GM12878 (cell line): Measurements from ENCODE around the gene COPZ2. TPM values are rescaled to one million over a fixed set of nuclear protein-coding genes. Genes with fewer than 3 reads are reported as not detected.

Experiments
- ATAC-seq: fragments of 200-7000 bp; cut with Tn5 transposase; 3 replicates; pipeline ENCODE4 v1.9.1; 2020; ENCODE audit warnings: mild to moderate bottlenecking, moderate library complexity
- BruUV-seq: library from RNA; stranded (reverse); fragments of 400-500 nt; replicated peaks from 2 replicates; lab custom pipeline; 2021; lab: Mats Ljungman, UMichigan
- CTCF ChIA-PET: fragments of 300-600 bp; sonication (Branson Sonifier 250); formaldehyde crosslinking; extraction: SDS; loops from one replicate; lab custom pipeline; 2021; ENCODE audit warnings: inconsistent platforms; lab: Yijun Ruan, JAX
- POLR2A ChIA-PET: fragments of 350-600 bp; formaldehyde crosslinking; extraction: SDS; loops from one replicate; lab custom pipeline; 2021; ENCODE audit warnings: inconsistent platforms; lab: Charles Lee
- RAD21 ChIA-PET: fragments of 300-600 bp; sonication (Branson Sonifier 250); formaldehyde crosslinking; loops from one replicate; lab custom pipeline; 2023; ENCODE audit warnings: antibody characterized with exemption; ENCODE audit not compliant: unreplicated experiment; lab: Charles Lee
- SMC1A ChIA-PET: fragments of 300-600 bp; sonication (Branson Sonifier 250); formaldehyde crosslinking; loops from one replicate; lab custom pipeline; 2023; ENCODE audit not compliant: unreplicated experiment, uncharacterized antibody; lab: Charles Lee
- DNase-seq: peaks from one replicate; pipeline ENCODE4 v3.0.0-alpha.2; 2011; ENCODE audit warnings: low read depth, low spot score
- FAIRE-seq: peaks from 3 replicates; lab custom pipeline; 2011; peaks lifted over from hg19 to GRCh38; lab: Jason Lieb, UNC
- H2AFZ ChIP-seq: 2 replicates; pipeline ENCODE4 v1.6.0; 2011; ENCODE audit warnings: low read depth, low read length, control low read depth; ENCODE audit not compliant: control insufficient read depth
- H3K27ac ChIP-seq: 2 replicates; pipeline ENCODE4 v1.5.1; 2011; ENCODE audit warnings: control low read depth; ENCODE audit not compliant: control insufficient read depth, insufficient read depth
- H3K27me3 ChIP-seq, 2 experiments: replicated peaks in 1 of 2; 2 replicates each; pipeline versions ENCODE4 v1.6.0 to v1.6.1; 2011; ENCODE audit warnings: low read length in 1 of 2; ENCODE audit not compliant: control insufficient read depth in 2 of 2, insufficient read depth in 2 of 2
- H3K36me3 ChIP-seq, 2 experiments: 2 replicates each; pipeline ENCODE4 v1.5.1; 2011; ENCODE audit warnings: low read length in 1 of 2; ENCODE audit not compliant: control insufficient read depth in 2 of 2, insufficient read depth in 2 of 2
- H3K4me1 ChIP-seq: 2 replicates; pipeline ENCODE4 v1.6.1; 2011; ENCODE audit warnings: mild to moderate bottlenecking, low read length, moderate library complexity, mixed read lengths; ENCODE audit not compliant: control insufficient read depth, insufficient read depth
- H3K4me2 ChIP-seq: 2 replicates; pipeline ENCODE4 v1.6.0; 2011; ENCODE audit warnings: control low read depth; ENCODE audit not compliant: control insufficient read depth, insufficient read depth
- H3K4me3 ChIP-seq: fragments of 200-600 bp; sonication (generic); 2 replicates; pipeline ENCODE4 v1.5.1; 2016
- H3K79me2 ChIP-seq: 2 replicates; pipeline ENCODE4 v1.6.0; 2011; ENCODE audit warnings: low read length; ENCODE audit not compliant: control insufficient read depth, insufficient read depth
- H3K9ac ChIP-seq: 2 replicates; pipeline ENCODE4 v1.8.0; 2011; ENCODE audit warnings: low read length, control low read depth, mixed read lengths; ENCODE audit not compliant: control insufficient read depth, insufficient read depth
- H3K9me3 ChIP-seq: replicated peaks from 3 replicates; pipeline ENCODE4 v1.5.1; 2011; ENCODE audit warnings: mild to moderate bottlenecking, low read length; ENCODE audit not compliant: control insufficient read depth, insufficient read depth
- H4K20me1 ChIP-seq: 2 replicates; pipeline ENCODE4 v1.6.0; 2011; ENCODE audit not compliant: control insufficient read depth, insufficient read depth
- BACH1 ChIP-seq: fragments of 450-650 bp; IDR thresholded peaks from 2 replicates; pipeline ENCODE4 v1.6.1; 2017; ENCODE audit warnings: mild to moderate bottlenecking, borderline replicate concordance
- CBFB ChIP-seq: IDR thresholded peaks from 2 replicates; pipeline ENCODE4 v1.6.1; 2016; ENCODE audit warnings: antibody characterized with exemption, low read depth
- CUX1 ChIP-seq: IDR thresholded peaks from 2 replicates; pipeline ENCODE4 v1.6.1; 2012; ENCODE audit warnings: improper control_type of control experiment, low read depth, low read length; ENCODE audit not compliant: insufficient replicate concordance
- ETV6 ChIP-seq, 2 experiments: fragments of 450-650 bp in 1 of 2; IDR thresholded peaks in 1 of 2; conservative IDR thresholded peaks in 1 of 2; 2 replicates each; pipeline ENCODE4 v1.6.1; 2014; ENCODE audit warnings: antibody characterized with exemption in 1 of 2, borderline replicate concordance in 1 of 2, low read depth in 1 of 2, mild to moderate bottlenecking in 1 of 2, moderate library complexity in 1 of 2
- HSF1 ChIP-seq: fragments of 150-350 bp; IDR thresholded peaks from 2 replicates; pipeline ENCODE4 v1.6.1; 2014; ENCODE audit warnings: mild to moderate bottlenecking, low read depth, low read length
- IKZF1 ChIP-seq: fragments of 450-650 bp; conservative IDR thresholded peaks from 2 replicates; pipeline ENCODE4 v1.6.1; 2017; ENCODE audit warnings: antibody characterized with exemption, mild to moderate bottlenecking
- JUND ChIP-seq: IDR thresholded peaks from 2 replicates; pipeline ENCODE4 v1.6.1; 2012; ENCODE audit warnings: low read depth, mild to moderate bottlenecking, low read length, improper control_type of control experiment, moderate library complexity
- MYB ChIP-seq: fragments of 150-350 bp; IDR thresholded peaks from 2 replicates; pipeline ENCODE4 v1.6.1; 2014; ENCODE audit warnings: mild to moderate bottlenecking, low read depth, low read length, borderline replicate concordance
- NRF1 ChIP-seq: conservative IDR thresholded peaks from 2 replicates; pipeline ENCODE4 v1.6.1; 2011; ENCODE audit warnings: mild to moderate bottlenecking, low read depth, low read length, improper control_type of control experiment
- ZNF207 ChIP-seq: fragments of 450-650 bp; IDR thresholded peaks from 2 replicates; pipeline ENCODE4 v1.6.1; 2014; ENCODE audit warnings: antibody characterized with exemption, mild to moderate bottlenecking, borderline replicate concordance
- WGBS: methylation state at CpG from one replicate; pipeline ENCODE4 v1.1.6; 2016; ENCODE audit warnings: low lambda C conversion rate; ENCODE audit not compliant: insufficient replicate concordance, insufficient coverage; ENCODE audit errors: missing lambda C conversion rate; 5-methylcytosine and 5-hydroxymethylcytosine counted together
- in situ Hi-C: fragments of 300-500 bp; cut with MboI; formaldehyde crosslinking; loops from 9 replicates; pipeline ENCODE4 v1.14.3; 2018; ENCODE audit warnings: mixed read lengths
- intact Hi-C: fragments of 100-400 bp; cut with micrococcal nuclease; formaldehyde crosslinking; loops from one replicate; pipeline ENCODE4 v1.14.2; 2022; ENCODE audit not compliant: unreplicated experiment
- polyA plus RNA-seq, 11 experiments: library from polyadenylated mRNA; depleted of rRNA in 4 of 11; unstranded in 6 of 11; stranded (reverse) in 5 of 11; fragments of >200 nt; fragmentation: Nextera tagmentation in 4 of 11; fragmentation: Illumina TruSeq in 1 of 11; extraction: Ambion mirVana in 4 of 11; extraction: Trizol in 1 of 11; gene quantifications; 1 replicate in 1 of 11; 2 replicates in 10 of 11; pipeline versions ENCODE4 v1.2.1 to v1.2.3, GENCODE V29; 2011 to 2016; ENCODE audit warnings: inconsistent platforms in 2 of 11, missing spikeins in 2 of 11, low read depth in 1 of 11
- total RNA-seq, 4 experiments: library from RNA; depleted of rRNA in 3 of 4; stranded (reverse); fragments of >200 nt in 3 of 4; fragmentation: Illumina TruSeq in 1 of 4; extraction: Trizol in 1 of 4; gene quantifications; 2 replicates each; pipeline versions ENCODE4 v1.2.1 to v1.2.3, GENCODE V29; 2013 to 2021

Gene COPZ2
- total and polyA plus RNA-seq, 10 of the 15 experiments (the other 5 are each of a cell fraction or from before 2014, with no cell fraction given), result 0.20 to 4.3 (median 2.6) TPM

- POLR2A ChIA-PET, result interaction anchor here (1.0 to 1.6 kb wide), 4 partner anchors 9 to 36 kb away, joined by 4 to 7 read pairs (median 4); no protein-coding TSS in a partner anchor
These were observed 29.6 kb upstream of the COPZ2 start for GRCh38 chr17:48067245-48067644.

More at GRCh38 chr17:48067245-48067644, 29.6 kb upstream of the COPZ2 start:
- H3K9ac ChIP-seq, result no peak overlapping the region
- H3K9me3 ChIP-seq, result no peaks in the 10 kb centered on the region
- H3K4me1 ChIP-seq, result no peaks in the 10 kb centered on the region
- RAD21 ChIA-PET, result interaction anchor here (0.8 kb wide), 1 partner anchor 9 kb away, joined by 3 read pairs; no protein-coding TSS in a partner anchor
- peaks cover 3 to 28% of the 10 kb centered on the region in 2 experiments; a peak in 3 of 4 replicates for H3K36me3 ChIP-seq
- no peak overlapping the region for H3K27ac ChIP-seq
- BruUV-seq, result no TSS peak
- FAIRE-seq, result no peak
- WGBS, result 100% methylated on average over 3 of the region's 3 CpGs
- no peaks in the 10 kb centered on the region for H3K27me3 ChIP-seq
- ATAC-seq, result no peak
- no peak for DNase-seq
- TF ChIP-seq NRF1 (no peak), ETV6 (conservative IDR thresholded peaks at IDR 0.05 in 1 of 2, IDR thresholded peaks at IDR 0.05 in 1 of 2; ENCODE audit: borderline replicate concordance in 1 of 2, low read depth in 1 of 2) (no peak), IKZF1 (no peak), BACH1 (no peak), CBFB (no peak), MYB (no peak), JUND (no peak), ZNF207 (no peak), CUX1 (no peak), HSF1 (no peak)
- TF ChIP-seq, all 136 proteins: peak for 0
- intact Hi-C loops, result no loop called here
- ChIA-PET SMC1A (interaction anchor here (0.7 to 2.3 kb wide), 5 partner anchors 12 to 114 kb away, joined by 3 to 9 read pairs (median 4); no protein-coding TSS in a partner anchor), CTCF (interaction anchor here (0.8 to 5.7 kb wide), 11 partner anchors 11 to 526 kb away, joined by 3 to 44 read pairs (median 5); partner anchors contain the start of gene HOXB5)
- no peak overlapping the region for H3K4me3 ChIP-seq
- in situ Hi-C loops, result loop anchor here (5.0 kb wide), 1 partner anchor 40 kb away; no protein-coding TSS in a partner anchor
- H3K79me2 ChIP-seq, result no peaks in the 10 kb centered on the region
- no peaks in the 10 kb centered on the region for H4K20me1 ChIP-seq
- no peak overlapping the region for H3K4me2 ChIP-seq
- H2AFZ ChIP-seq, result no peak overlapping the region
